GM18873 (cell line): ENCODE data around the gene TEX2.
"Not testable (repeated sequence)": the region's sequence is repeated elsewhere in the genome, so short reads cannot be mapped to it uniquely, and the experiment has no call there.

Source experiments
- ATAC-seq: cut with Tn5 transposase; IDR thresholded peaks from one replicate; pipeline ENCODE4 v1.9.1; 2021; ENCODE audit warnings: mild to moderate bottlenecking, moderate library complexity, moderate number of reproducible peaks; ENCODE audit not compliant: unreplicated experiment, low FRiP score

The TEX2 gene

DNA sequence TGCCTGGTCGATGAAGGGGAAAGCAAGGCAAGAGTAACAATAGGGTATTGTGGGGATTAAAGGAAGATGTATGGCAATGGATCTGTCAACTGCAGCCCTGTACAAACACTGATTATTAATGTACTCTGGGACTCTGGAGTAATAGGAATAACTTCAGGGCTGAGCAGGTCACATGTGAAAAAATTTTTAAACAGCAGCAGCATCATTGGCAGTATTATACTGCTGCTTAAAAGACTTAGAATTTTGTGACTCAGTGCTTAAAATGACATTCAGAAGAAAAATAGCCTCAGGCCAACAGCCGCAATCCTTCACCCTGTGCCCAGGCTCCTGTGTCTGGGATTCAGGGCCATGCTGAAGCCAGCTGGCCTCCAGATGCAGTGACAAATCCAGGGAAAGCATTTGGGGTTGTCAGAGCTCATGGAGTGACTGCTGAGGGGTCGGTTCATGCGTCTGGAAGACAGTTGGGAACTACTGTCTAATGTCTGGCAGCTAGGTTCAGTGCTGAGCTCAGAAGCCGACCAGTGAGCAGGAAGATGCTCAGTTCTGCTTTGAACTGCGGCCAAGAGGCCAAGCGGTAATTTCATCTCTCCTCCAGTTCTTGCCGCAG, 22.2 kb downstream of the TEX2 start:
- ATAC-seq = no peak

DNA sequence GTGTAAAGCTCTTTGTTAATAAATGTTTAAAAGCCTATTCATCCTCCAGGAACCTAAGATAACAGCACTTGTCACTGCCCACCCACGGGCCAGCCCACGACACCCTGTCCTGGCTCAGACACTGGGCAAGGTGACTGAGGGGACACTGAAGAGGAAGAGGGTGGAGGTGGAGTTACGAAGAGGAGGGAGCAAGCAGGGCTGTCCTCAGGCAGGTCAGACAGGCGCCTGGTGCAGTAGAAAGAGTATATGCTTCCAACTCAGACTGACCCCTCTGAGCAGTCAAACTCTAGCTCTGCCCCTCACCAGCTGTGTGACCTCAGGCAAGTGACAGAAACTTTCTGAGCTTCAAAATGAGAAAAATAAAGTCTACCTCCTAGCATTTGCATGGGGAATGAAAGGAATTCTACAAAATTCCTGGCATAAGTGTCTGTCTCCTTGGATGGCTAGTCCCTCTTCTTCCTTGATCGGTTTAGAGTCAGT, 22.8 kb downstream of the TEX2 start:
- no peak for ATAC-seq

DNA sequence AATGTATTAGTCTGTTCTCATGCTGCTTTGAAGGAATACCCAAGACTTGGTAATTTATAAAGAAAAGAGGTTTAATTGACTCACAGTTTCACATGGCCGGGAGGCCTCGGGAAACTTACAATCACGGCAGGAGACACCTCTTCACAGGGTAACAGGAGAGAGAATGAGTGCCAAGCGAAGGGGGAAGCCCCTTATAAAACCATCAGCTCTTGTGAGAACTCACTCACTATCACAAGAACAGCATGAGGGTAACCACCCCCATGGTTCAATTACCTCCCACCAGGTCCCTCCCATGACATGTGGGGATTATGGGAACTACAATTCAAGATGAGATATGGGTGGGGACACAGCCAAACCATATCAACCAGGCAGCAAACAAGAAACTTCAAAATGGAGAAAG, 24.6 kb downstream of the TEX2 start:
- not testable (repeated sequence) for ATAC-seq

DNA sequence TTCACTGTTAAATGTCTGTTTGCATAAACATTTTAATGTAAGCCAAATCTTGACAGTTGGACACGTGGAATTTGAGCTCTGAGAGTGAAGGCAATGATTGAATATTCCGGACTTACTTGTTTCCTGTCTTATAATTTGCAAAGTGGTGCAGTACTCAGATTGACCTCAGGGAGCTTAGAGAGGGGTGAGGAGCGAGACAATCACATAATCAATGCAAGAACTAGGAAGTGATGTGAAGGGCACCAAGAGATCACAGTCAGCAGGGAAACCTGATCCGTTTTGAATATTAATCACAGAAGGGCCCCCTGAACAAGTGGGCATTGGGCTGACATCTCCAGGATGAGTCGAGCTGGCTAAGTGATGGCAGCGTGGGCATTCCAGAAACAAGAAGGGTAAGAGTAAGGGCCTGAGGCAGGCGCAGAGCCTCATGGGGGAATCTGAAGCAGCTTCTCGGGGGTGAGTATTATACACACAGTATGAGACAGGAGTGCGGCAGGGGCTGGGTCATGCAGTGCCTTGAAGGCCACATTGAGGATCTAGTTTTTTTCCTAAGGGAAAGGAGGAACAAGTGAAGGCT, 26.1 kb downstream of the TEX2 start:
- ATAC-seq = no peak

DNA sequence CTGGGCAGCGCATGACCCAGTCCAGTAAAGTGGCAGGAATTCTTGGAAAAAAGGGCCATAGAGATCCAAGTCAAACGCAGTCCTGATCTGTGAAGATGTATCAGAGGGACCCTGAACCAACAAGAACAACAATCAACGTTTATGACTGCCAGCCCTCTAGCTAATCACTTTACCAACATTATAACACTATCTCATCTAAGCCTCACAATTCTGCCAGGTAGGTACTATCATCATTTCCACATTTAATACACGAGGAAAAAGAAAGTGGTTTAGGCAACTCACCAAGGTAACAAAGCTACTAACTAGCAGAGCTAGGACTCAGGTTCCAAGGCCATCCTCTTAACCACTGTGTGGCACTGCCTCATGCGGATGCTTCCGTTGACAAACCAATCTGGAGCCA, 28.1 kb downstream of the TEX2 start:
- no peak for ATAC-seq

DNA sequence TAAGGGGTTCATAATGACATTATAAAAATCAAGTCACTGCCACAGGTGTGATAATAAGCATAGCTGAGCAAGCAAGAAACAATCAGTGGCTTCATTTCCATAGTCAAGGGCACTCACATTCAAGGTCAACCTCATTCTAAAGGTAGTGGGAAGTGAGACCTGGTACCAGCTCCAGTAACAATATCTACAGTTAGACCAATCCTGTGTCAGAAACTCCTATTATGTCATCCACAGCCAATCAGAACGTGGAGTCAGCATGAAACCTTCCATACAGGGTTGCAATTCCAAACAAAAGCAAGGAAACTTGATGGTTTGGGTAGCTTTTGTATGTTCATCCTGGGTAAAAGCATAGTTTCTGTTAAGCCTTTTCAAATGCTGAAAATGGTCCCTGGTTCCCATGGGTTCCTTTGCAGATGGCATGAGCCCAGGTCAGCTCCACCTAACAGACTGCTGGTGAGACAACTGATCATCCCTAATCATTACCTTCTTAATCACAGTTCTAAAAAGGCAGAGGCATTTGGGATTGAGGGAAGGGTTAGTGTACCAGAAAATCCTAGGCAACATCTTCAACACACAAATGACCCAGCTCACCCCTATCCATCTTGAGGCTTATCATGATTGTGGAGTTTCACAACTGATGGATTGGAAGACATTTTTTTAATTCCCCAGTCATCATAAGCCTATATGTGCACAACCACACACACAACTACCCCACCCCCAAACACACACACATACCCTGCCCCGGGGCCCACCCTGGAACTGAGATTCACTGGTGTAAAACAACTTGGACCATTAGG, 30.4 kb downstream of the TEX2 start:
- no peak for ATAC-seq

DNA sequence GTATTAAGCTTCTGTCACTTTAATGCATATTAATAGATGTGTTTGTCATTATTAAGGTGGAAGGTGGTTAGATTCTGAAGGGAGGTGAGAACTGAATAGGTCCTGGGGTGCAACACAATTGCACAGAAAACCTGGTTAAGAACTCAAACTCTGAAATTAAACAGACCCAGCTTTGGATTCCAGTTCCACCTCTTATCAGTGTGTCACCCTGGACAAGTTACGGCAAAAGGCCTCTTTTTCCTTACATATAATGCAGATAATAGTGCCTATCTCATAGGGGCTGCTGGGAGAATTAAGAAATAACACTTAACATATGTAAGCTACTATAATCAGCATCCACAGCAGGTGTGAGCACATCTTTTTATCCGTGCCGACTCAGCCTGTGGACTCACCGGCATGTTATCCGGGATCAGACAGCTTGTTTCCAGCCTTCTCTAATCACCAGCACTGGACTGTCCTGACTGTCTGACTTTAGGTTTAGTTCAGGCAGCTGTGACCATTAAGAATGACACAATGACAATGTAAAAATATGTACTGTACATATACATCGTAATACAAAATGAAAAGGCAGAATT, 31.4 kb downstream of the TEX2 start:
- ATAC-seq = no peak

DNA sequence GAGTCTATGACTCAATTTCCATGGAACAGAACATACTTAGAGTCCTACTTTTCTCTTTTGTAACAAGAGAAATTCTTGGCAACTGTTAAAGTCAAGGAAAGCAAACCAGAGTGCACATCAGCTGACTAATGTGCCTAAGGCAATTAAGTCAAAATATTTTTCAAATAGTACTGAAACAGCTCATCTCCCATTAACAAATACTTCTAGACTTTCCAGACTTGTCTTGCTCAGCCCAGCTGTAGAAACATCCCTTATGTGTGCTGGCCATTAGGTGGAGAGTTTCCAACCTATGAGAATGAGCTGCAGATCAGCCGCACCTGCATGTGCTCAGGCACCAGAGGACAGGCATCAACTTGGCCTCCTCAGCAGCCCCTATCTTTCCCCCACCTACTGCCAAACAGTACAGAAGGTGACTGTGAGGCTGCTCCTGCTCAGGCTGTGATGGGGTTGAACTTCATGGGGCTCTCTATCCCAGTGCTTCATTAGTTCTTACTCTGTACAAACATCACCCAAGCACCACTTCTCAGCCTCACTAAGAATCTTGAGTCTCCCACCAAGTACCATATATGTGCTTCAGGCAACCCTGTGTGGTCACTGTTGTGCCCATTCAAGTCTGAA, 32.2 kb downstream of the TEX2 start:
- no peak for ATAC-seq

DNA sequence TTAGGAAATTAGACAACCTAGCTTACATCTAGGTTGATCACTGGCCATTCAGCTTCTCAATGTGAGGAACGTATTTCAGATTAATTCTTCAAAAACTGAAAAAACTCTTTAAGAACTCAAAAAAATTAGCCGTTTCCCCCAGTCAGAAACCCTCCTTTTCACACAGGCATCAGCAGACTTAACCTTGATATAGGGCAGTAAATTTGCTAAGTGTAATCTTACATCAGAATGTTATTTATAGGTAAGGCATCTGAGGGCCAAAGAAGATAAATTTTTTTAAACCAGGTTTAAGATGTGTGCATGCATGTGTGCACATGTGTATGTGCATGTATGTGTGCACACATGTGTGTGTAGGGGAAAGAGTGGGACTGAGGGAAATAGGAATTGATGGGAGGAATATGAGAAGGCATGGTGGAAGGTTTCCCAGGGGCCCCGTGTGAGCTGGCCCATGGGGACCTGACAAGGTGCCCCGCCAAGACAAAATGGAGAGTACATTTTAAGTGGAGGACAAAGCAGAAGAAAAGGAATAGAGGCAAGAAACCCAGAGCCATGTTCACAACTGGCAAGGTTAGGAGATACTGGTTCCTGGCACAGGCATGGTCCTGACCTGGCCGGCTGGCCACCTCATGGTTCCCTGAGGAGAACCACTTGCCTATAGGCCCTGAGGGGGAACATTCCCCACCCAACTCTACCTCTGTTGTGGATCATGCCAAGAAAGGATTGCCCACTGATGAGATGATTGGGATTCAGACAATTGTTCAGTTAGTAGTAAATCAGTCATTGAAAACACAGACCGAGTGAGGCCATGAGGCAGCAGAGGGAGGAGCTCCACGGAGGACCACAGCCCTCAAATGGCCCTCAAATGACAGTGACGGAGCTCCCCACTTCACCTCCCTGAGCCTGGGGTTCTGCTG, 33.0 kb downstream of the TEX2 start:
- ATAC-seq = no peak

DNA sequence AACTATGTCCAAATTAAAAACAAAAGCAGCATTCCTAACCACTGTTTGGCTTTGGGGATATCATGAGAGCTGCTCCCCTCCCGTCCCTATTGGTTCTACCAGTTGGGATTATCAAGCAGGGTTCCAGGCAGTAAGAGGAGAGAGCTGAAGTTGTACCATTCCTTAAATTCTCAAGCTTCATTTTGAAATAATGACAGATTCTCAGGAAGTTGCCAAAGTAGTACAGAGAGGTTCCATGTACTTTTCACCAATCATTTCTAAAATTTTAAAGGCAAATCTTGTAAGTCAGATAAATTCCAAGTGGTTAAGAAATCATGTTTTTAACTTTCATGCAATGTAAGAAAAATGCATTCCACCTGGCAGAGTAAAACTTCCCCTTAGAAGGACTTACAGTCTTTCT, 36.9 kb downstream of the TEX2 start:
- no peak for ATAC-seq

DNA sequence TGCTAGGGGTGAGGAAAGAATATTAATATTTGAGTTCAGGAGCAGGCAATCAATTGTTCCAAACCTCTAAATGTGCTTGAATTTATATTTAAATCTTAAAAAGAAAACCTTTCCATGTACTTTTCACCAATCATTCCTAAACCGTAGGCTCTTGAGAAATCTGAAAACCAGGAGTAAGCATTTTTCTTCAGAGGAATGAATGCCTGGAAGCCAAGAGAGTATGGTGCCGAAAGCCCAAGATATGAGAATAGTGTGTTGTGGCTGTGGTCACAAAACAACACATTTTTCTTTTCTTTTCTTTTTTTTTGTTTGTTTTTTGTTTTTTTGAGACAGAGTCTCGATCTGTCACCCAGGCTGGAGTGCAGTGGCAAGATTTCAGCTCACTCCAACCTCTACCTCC, 37.6 kb downstream of the TEX2 start:
- ATAC-seq = no peak

DNA sequence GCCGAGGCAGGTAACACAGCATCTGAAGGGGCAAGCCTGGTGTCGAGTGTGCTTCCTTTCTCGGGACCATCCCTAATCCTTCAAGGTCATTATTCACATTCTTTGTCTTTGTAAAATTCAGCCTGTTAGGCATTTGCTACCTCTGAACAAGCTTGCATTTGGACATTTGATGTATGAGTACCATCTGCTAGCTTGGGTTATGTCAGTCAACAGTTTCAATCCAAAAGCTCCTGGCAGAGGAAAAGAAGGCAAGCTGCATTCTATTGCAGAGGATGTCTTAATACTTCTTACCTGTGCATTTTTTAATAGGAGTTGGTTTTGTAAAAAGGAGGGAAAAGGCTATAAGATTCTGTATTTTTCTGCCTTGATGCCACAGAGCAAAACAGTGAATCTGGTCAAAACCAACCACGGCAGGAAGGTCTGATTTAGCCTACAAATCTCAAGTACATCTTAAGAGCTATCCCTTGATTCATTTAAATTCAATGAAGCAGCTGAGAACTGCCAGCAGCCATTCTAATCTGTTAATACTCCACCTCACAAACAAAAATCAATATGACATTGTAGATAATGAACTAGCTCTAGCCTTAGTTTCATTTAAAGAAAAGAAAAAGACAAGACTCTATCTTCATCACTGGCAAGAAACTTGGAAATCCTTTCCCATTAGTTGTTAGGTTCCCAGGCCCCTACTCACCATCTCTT, 39.0 kb downstream of the TEX2 start:
- no peak for ATAC-seq

DNA sequence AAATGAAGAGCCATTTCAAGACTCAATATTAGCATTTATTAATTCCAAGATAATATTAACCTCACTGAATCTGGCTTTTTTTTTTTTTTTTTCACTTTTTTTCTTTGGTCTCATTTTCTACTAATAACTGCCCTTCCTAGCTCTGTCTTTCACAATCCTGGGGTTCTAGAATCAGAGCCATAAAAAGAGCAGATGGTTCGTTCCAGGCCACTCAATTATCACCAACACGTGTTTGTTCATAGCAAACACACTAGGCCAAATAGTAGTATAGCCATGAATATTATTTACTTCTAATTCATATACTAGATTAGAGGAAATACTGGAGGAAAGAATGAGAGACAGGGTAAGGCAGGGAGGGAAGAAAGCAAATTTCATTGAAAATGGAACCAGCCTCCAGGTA, 39.8 kb downstream of the TEX2 start:
- ATAC-seq = no peak

DNA sequence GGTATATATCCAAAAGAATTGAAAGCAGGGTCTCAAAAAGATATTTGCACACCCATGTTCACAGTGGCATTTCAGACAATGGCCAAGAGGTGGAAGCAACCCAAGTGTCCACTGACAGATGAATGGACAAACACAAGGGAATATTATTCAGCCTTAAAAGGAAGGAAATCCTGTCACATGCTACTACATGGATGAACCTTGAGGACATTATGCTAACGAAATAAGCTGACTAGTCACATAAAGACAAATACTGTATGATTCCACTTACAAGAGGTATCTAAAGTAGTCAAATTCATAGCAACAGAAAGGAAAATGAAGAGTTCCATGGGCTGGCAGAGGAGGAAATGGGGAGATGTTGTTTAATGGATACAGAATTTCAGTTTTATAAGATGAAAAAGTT, 41.4 kb downstream of the TEX2 start:
- no peak for ATAC-seq

DNA sequence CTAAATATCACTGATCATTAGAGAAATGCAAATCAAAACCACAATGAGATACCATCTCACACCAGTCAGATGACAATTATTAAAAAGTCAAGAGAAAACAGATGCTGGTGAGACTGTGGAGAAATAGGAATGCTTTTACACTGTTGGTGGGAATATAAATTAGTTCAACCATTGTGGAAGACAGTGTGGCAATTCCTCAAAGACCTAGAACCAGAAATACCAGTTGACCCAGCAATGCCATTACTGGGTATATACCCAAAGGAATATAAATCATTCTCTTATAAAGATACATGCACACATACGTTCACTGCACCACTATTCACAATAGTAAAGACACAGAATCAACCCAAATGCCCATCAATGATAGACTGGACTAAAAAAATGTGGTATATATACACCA, 42.5 kb downstream of the TEX2 start:
- not testable (repeated sequence) for ATAC-seq

DNA sequence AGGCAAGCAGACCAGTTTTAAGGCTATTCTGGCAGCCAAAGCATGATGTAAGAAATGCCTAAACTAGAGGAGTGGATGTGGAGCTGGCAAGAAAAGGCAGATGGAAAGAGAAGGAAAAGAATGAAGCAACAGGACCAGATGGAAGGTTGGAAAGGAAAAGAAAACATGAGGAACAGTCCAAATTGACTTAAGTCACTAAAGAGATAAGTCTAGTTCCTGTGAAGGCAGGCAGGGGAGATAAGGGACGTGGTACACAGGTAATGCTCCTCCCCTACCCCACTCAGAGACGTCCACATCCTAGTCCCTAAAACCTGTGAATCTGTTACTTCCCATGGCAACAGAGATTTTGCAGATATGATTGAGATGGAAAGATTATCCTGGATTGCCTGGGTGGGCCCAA, 43.5 kb downstream of the TEX2 start:
- ATAC-seq = no peak

DNA sequence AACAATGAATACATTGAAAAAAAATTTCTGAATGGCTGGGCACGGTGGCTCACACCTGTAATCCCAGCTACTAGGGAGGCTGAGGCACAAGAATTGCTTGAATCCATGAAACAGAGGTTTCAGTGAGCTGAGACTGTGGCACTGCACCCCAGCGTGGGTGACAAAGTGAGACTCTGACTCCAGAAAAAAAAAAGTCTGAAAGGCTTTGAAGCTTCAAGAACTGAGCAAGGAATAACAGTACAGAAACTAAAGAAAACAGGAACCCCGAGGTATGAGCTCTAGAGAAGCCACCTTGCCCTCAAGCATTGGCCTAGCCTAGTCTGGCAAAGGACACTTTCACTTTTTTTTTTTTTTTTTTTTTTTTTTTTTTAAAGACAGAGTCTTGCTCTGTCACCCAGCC, 45.0 kb downstream of the TEX2 start:
- no peak for ATAC-seq

DNA sequence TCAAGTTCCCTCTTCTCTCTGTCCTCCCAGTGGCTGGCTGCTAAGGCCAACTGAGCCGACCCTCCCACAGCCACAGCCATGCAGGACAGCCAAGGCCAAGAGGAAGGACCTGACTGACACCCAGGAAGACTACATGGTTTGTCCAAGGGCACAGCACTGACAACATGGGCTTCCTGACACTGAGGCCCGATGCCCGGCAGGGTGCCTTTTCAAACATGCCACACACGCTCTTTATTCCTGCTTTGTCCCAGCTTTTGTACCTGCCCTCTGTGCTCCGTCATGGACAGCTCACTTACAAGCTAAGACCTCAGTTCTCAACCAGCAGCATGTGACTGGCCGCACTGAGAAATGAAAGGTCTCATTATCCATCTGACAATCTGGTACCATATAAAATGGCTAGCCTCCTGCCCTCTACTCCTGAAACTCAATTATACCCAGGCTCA, 45.8 kb downstream of the TEX2 start:
- no peak for ATAC-seq
